GM23338 (cell line): Measurements from ENCODE around the gene SP6. TPM values are rescaled to one million over a fixed set of nuclear protein-coding genes. Genes with fewer than 3 reads are reported as not detected.

Source experiments
- ATAC-seq: fragments of 200-7000 bp; cut with Tn5 transposase; 3 replicates; pipeline ENCODE4 v1.9.1; 2020
- DNase-seq: peaks from one replicate; pipeline ENCODE4 v3.0.0-alpha.2; 2015; ENCODE audit warnings: low spot score
- H2AFZ ChIP-seq: fragments of 200-600 bp; sonication (generic); 2 replicates; pipeline ENCODE4 v1.8.0; 2016; ENCODE audit warnings: antibody characterized with exemption, mild to moderate bottlenecking, moderate library complexity
- H3F3A ChIP-seq: fragments of 200-600 bp; sonication (generic); replicated peaks from 2 replicates; pipeline ENCODE4 v1.8.0; 2017; ENCODE audit warnings: antibody characterized with exemption, mixed run types, low read depth
- H3K27ac ChIP-seq: fragments of 200-600 bp; sonication (generic); 2 replicates; pipeline ENCODE4 v1.6.1; 2016; ENCODE audit warnings: low read depth
- H3K27me3 ChIP-seq: fragments of 200-600 bp; sonication (generic); 2 replicates; pipeline ENCODE4 v1.8.0; 2016; ENCODE audit warnings: mild to moderate bottlenecking, mixed run types, moderate library complexity; ENCODE audit not compliant: insufficient read depth
- H3K36me3 ChIP-seq: fragments of 200-600 bp; sonication (generic); 2 replicates; pipeline ENCODE4 v1.8.0; 2016; ENCODE audit warnings: mild to moderate bottlenecking; ENCODE audit not compliant: insufficient read depth
- H3K4me1 ChIP-seq: fragments of 200-600 bp; sonication (generic); 2 replicates; pipeline ENCODE4 v1.8.0; 2016; ENCODE audit warnings: mild to moderate bottlenecking, moderate library complexity; ENCODE audit not compliant: insufficient read depth
- H3K4me2 ChIP-seq: fragments of 200-600 bp; sonication (generic); 2 replicates; pipeline ENCODE4 v1.7.1; 2017; ENCODE audit warnings: mixed run types
- H3K4me3 ChIP-seq: fragments of 200-600 bp; sonication (generic); 2 replicates; pipeline ENCODE4 v1.6.1; 2016; ENCODE audit warnings: mixed run types
- H3K79me2 ChIP-seq: fragments of 200-600 bp; sonication (generic); replicated peaks from 2 replicates; pipeline ENCODE4 v1.8.0; 2017; ENCODE audit warnings: mild to moderate bottlenecking; ENCODE audit not compliant: insufficient read depth
- H3K9me2 ChIP-seq: fragments of 200-600 bp; sonication (generic); 2 replicates; pipeline ENCODE4 v1.8.0; 2017; ENCODE audit not compliant: insufficient read depth
- H4K20me1 ChIP-seq: fragments of 200-600 bp; sonication (generic); replicated peaks from 2 replicates; pipeline ENCODE4 v1.8.0; 2017; ENCODE audit warnings: mild to moderate bottlenecking; ENCODE audit not compliant: insufficient read depth
- H3K27ac Mint-ChIP-seq: 2 replicates; pipeline ENCODE4 v1.8.0; 2020; ENCODE audit warnings: inconsistent platforms, mild to moderate bottlenecking, moderate library complexity, mixed read lengths
- H3K27me3 Mint-ChIP-seq: 3 replicates; pipeline ENCODE4 v1.8.0; 2022; ENCODE audit warnings: low read depth, mild to moderate bottlenecking, moderate library complexity, mixed read lengths, inconsistent platforms; ENCODE audit not compliant: insufficient read depth, poor library complexity
- H3K36me3 Mint-ChIP-seq: 3 replicates; pipeline ENCODE4 v1.8.0; 2021; ENCODE audit warnings: low read depth, mild to moderate bottlenecking, inconsistent platforms, moderate library complexity, mixed read lengths
- H3K4me1 Mint-ChIP-seq: 3 replicates; pipeline ENCODE4 v1.8.0; 2020; ENCODE audit warnings: mild to moderate bottlenecking, inconsistent platforms, mixed read lengths
- H3K4me3 Mint-ChIP-seq: 3 replicates; pipeline ENCODE4 v1.8.0; 2021; ENCODE audit warnings: moderate library complexity, mild to moderate bottlenecking, inconsistent platforms, mixed read lengths
- H3K9me3 Mint-ChIP-seq: 3 replicates; pipeline ENCODE4 v1.8.0; 2020; ENCODE audit warnings: moderate library complexity, mild to moderate bottlenecking, inconsistent platforms, mixed read lengths
- EZH2 ChIP-seq: fragments of 200-600 bp; sonication (generic); IDR thresholded peaks from one replicate; pipeline ENCODE4 v1.8.0; 2017; ENCODE audit warnings: antibody characterized with exemption, mild to moderate bottlenecking, low read depth; ENCODE audit not compliant: unreplicated experiment
- EZH2phosphoT487 ChIP-seq: fragments of 200-600 bp; sonication (generic); IDR thresholded peaks from one replicate; pipeline ENCODE4 v1.8.1; 2018; ENCODE audit warnings: antibody characterized with exemption; ENCODE audit not compliant: unreplicated experiment
- NANOG ChIP-seq: IDR thresholded peaks from 2 replicates; pipeline ENCODE4 v1.6.1; 2016; ENCODE audit warnings: antibody characterized with exemption, borderline replicate concordance
- POLR2AphosphoS5 ChIP-seq: IDR thresholded peaks from 2 replicates; pipeline ENCODE4 v1.6.1; 2016; ENCODE audit warnings: antibody characterized with exemption, low read depth
- ZNF331 ChIP-seq: fragments of 250-450 bp; sonication (Bioruptor Pico); IDR thresholded peaks from 2 replicates; pipeline ENCODE4 v1.5.0; 2020; ENCODE audit warnings: low read depth, mild to moderate bottlenecking, moderate library complexity
- polyA plus RNA-seq: library from polyadenylated mRNA; unstranded; fragments of >200 nt; fragmentation: Nextera tagmentation; extraction: Ambion mirVana; gene quantifications from 2 replicates; pipeline ENCODE4 v1.2.1, GENCODE V29; 2016
- total RNA-seq: library from RNA; depleted of rRNA; stranded (reverse); fragments of >200 nt; shearing (Covaris generic); gene quantifications from 2 replicates; pipeline ENCODE4 v1.2.3, GENCODE V29; 2014
- TF ChIP-seq, protein P1 (sequence below), 2 experiments: fragments of 200-600 bp in 1 of 2; sonication (generic) in 1 of 2; conservative IDR thresholded peaks; 2 replicates each; pipeline versions ENCODE4 v1.5.1 to v1.6.1; 2016 to 2017; ENCODE audit warnings: antibody characterized with exemption in 2 of 2, low read depth in 2 of 2, mild to moderate bottlenecking in 2 of 2, moderate library complexity in 1 of 2
- TF ChIP-seq, protein P2 (sequence below): IDR thresholded peaks from one replicate; pipeline ENCODE4 v1.6.1; 2018; ENCODE audit warnings: antibody characterized with exemption; ENCODE audit not compliant: unreplicated experiment
- TF ChIP-seq, protein P3 (sequence below): IDR thresholded peaks from 2 replicates; pipeline ENCODE4 v1.6.1; 2016; ENCODE audit warnings: antibody characterized with exemption

The SP6 gene
- total and polyA plus RNA-seq, 2 experiments from 2014 or later = 0.13 to 1.0 TPM

DNA sequence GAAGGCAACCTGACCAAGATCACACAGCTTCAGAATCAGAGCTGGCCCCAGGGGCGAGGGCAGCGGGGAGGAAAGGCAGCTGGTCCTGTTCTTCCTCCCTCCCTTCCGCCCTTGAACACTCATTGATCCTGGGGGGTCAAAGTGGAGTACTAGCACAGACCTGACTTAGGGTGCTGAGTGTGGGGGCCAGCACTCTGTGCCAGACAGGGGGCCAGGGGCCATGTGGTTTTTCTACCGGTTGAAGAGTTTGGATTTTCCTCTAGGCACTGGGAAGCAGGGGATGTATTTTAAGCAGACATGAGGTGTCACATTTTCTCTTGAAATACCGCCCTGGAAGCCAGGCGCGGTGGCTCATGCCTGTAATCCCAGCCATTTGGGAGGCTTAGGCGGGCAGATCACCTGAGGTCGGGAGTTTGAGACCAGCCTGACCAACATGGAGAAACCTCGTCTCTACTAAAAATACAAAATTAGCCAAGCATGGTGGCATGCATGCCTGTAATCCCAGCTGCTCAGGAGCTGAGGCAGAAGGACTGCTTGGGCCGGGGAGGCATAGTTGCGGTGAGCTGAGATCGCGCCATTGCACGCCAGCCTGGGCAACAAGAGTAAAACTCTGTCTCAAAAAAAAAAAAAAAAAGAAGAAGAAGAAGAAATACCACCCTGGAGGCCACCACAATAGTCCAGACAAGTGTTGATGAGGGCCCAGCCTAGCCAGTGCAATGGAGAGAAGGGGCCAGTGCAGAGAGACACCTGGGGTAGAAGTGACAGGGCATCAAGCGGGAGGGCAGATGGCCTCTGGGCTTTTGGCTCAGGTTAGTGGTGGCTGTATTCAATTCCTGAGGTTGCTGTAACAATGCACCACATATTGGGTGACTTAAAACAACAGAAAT is 44.7 kb downstream of the SP6 start:
- ATAC-seq (no peak), DNase-seq (no peak)
- Histone ChIP-seq H3K79me2 (no peaks in the 10 kb centered on the region), H3F3A (no peaks in the 10 kb centered on the region), H4K20me1 (no peaks in the 10 kb centered on the region; the same call in 1 of the 2 replicates), H3K9me2 (no peaks in the 10 kb centered on the region), H2AFZ (no peak overlapping the region), H3K36me3 (no peaks in the 10 kb centered on the region), H3K4me1 (no peaks in the 10 kb centered on the region), H3K4me2 (no peak overlapping the region), H3K27ac (no peak overlapping the region), H3K27me3 (no peaks in the 10 kb centered on the region), H3K4me3 (no peak overlapping the region)
- Mint-ChIP-seq H3K27ac (peak overlapping the region; percentile 72; the same call in 1 of the 2 replicates), H3K36me3 (peaks cover 5% of the 10 kb centered on the region; the same call in 1 of the 3 replicates), H3K4me1 (peaks cover 7% of the 10 kb centered on the region; the same call in 2 of the 3 replicates), H3K9me3 (no peaks in the 10 kb centered on the region), H3K4me3 (no peak overlapping the region), H3K27me3 (peaks cover 8% of the 10 kb centered on the region)
- TF ChIP-seq, protein P1, sequence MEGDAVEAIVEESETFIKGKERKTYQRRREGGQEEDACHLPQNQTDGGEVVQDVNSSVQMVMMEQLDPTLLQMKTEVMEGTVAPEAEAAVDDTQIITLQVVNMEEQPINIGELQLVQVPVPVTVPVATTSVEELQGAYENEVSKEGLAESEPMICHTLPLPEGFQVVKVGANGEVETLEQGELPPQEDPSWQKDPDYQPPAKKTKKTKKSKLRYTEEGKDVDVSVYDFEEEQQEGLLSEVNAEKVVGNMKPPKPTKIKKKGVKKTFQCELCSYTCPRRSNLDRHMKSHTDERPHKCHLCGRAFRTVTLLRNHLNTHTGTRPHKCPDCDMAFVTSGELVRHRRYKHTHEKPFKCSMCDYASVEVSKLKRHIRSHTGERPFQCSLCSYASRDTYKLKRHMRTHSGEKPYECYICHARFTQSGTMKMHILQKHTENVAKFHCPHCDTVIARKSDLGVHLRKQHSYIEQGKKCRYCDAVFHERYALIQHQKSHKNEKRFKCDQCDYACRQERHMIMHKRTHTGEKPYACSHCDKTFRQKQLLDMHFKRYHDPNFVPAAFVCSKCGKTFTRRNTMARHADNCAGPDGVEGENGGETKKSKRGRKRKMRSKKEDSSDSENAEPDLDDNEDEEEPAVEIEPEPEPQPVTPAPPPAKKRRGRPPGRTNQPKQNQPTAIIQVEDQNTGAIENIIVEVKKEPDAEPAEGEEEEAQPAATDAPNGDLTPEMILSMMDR (conservative IDR thresholded peaks at IDR 0.05; ENCODE audit: low read depth in 2 of 2) = no peak
- TF ChIP-seq ZNF331 (CRISPR knock-in tag) = no peak
- TF ChIP-seq, protein P2, sequence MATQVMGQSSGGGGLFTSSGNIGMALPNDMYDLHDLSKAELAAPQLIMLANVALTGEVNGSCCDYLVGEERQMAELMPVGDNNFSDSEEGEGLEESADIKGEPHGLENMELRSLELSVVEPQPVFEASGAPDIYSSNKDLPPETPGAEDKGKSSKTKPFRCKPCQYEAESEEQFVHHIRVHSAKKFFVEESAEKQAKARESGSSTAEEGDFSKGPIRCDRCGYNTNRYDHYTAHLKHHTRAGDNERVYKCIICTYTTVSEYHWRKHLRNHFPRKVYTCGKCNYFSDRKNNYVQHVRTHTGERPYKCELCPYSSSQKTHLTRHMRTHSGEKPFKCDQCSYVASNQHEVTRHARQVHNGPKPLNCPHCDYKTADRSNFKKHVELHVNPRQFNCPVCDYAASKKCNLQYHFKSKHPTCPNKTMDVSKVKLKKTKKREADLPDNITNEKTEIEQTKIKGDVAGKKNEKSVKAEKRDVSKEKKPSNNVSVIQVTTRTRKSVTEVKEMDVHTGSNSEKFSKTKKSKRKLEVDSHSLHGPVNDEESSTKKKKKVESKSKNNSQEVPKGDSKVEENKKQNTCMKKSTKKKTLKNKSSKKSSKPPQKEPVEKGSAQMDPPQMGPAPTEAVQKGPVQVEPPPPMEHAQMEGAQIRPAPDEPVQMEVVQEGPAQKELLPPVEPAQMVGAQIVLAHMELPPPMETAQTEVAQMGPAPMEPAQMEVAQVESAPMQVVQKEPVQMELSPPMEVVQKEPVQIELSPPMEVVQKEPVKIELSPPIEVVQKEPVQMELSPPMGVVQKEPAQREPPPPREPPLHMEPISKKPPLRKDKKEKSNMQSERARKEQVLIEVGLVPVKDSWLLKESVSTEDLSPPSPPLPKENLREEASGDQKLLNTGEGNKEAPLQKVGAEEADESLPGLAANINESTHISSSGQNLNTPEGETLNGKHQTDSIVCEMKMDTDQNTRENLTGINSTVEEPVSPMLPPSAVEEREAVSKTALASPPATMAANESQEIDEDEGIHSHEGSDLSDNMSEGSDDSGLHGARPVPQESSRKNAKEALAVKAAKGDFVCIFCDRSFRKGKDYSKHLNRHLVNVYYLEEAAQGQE = no peak
- TF ChIP-seq EZH2phosphoT487 = no peak
- TF ChIP-seq, protein P3, sequence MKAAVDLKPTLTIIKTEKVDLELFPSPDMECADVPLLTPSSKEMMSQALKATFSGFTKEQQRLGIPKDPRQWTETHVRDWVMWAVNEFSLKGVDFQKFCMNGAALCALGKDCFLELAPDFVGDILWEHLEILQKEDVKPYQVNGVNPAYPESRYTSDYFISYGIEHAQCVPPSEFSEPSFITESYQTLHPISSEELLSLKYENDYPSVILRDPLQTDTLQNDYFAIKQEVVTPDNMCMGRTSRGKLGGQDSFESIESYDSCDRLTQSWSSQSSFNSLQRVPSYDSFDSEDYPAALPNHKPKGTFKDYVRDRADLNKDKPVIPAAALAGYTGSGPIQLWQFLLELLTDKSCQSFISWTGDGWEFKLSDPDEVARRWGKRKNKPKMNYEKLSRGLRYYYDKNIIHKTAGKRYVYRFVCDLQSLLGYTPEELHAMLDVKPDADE = no peak
- TF ChIP-seq NANOG = no peak
- TF ChIP-seq EZH2 = no peak
- TF ChIP-seq POLR2AphosphoS5 = no peak
